HG03432 (cell line): Measurements from ENCODE around the gene OBSL1.

ENCODE experiments used
- ATAC-seq: cut with Tn5 transposase; IDR thresholded peaks from one replicate; pipeline ENCODE4 v1.9.1; 2021; ENCODE audit warnings: mild to moderate bottlenecking, moderate library complexity; ENCODE audit not compliant: unreplicated experiment

The OBSL1 gene

GRCh38 chr2:219516888-219517287, 54.5 kb downstream of the OBSL1 start:
- ATAC-seq, result no peak

DNA sequence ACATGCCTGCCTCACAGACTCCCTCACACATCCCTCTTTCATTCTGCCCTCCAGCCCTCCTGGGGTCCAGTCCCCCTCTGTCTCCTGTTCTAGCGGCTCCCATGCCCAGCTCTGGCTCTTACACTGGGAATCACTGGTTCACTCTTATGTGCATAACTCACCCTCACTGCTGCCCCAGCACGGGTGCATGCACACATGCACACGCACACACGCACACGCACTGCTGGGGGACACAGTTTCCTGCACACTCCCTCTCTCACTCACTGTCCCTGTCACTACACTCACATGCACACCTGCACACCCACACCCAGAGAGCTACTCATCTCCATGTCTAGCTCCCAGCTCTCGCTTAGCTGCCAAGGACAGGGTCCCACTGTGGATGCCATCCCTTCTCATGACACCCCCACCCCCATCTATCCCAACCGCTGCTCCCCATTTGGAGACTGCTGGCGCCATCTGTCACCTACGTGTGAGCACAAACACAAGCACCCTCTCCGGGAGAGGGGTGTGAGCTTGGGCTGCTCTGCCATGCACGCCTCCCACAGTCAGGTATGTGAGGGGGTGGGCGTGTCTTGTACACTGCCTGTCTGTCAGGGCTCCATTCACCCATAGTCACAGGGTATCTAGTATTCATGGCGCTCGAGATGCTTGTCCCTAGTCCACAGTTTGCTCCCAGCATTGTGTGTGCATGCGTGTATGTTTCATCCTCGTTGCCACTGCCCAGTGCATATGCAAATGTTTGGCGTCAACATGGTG, 55.3 kb downstream of the OBSL1 start:
- ATAC-seq, result no peak

DNA sequence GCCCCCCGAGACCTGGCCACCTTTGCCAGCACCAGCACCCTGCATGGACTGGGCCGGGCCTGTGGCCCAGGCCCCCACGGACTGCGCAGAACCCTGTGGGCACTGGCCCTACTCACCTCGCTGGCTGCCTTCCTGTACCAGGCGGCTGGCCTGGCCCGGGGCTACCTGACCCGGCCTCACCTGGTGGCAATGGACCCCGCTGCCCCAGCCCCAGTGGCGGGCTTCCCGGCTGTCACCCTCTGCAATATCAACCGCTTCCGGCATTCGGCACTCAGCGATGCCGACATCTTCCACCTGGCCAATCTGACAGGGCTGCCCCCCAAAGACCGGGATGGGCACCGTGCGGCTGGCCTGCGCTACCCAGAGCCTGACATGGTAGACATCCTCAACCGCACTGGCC, 56.5 kb downstream of the OBSL1 start:
- ATAC-seq, result no peak

DNA sequence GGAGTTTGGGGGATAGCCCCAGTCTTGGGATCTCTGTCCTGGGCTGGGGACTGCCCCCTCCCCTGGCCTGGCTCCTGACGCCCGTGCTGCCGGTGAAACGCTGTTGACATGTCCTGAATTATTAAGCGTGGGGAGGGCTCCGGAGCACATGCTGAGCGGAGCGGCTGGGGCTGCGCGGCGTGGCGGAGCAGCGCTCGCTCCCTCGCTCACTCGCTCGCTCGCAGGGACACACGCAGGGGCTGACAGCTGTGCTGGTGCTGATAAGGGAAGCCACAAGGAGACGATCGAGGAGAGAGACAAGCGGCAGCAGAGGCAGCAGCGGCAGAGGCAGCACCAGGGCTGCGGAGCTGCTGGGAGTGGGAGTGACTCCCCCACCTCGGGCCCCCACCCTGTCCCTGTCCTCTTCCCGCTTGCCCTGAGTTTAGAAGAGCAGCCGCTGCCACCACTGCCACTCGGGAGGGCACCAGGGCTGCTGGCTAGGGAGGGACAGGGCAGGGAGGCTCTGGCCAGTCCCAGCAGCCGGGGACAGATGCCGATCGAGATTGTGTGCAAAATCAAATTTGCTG, 57.1 kb downstream of the OBSL1 start, which contains the start of gene ASIC4:
ASIC4 (plus strand) TSS at position 287 of the 566 bp plus-strand sequence; CDS start at position 530, 243 bp downstream.
- ATAC-seq, result no peak

- no peak for ATAC-seq
Observed at GRCh38 chr2:219513787-219514186, 57.6 kb downstream of the OBSL1 start.

GRCh38 chr2:219512524-219513216, 58.7 kb downstream of the OBSL1 start:
- ATAC-seq, result no peak

DNA sequence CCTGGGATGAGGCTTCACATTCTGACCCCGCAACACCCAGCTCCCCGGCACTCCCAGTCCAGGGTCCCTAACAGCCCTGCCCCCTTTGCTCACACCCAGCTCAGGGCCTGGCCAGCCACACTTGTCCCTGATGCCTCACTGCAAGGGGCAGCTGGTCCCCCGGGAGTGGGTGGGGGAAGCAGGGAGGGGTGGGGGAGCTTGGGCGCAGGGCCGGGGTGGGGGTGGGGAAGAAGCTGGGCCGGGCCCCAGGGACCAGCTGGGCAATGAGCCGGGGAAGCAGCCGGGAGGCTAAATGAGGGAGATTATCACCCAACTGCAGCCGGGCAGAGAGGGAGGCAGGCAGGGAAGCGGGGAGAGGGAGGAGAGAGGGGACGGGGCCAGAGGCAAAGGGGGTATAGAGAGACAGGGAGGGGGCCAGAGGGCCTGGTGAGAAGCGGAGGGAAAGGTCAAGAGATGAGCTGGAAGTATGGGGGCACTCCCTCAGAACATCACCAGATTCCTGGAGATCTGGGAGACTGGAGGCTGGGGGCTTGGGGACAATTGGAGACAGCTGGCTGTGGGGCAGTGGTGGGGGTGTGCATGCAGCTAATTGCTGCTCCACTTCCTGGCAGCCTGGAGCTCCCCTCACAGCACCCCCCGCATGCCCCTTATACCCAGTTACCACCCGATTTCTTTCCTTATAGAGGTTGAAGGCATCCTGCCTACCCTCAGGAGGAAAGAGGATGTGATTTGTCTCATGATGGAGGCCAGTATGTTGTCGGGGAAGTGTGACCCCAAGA, 59.6 kb downstream of the OBSL1 start:
- no peak for ATAC-seq

DNA sequence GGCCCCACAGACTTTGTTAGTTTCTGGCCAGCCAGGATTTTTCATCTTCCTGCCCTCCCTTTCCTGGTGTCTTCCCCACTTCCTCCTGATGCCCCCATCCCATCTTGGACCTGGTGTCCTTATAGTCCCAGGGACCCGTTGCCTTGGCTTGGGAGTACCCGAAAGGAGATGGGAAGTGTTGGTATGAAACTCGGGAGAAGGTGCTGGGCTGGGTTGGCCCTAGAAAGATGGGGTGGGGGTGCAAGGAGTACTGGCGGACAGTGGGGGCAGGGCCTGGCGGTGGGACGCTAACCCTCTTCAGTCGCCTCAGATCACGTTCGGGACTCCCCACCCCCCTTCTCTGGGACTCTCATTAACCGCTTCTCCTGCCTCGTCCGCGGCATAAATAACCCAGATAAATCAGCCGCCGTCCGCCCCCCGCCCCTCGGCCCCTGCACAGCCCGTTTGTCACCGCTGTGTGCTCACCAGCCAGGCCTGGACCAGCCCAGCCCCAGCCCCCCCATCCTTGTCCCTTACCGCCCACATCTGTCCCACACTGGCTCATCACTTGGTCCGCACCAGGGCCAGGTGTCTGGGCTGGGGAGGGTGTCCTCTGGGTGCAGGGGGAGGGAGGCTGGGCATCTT, 60.7 kb downstream of the OBSL1 start:
- ATAC-seq, result no peak

DNA sequence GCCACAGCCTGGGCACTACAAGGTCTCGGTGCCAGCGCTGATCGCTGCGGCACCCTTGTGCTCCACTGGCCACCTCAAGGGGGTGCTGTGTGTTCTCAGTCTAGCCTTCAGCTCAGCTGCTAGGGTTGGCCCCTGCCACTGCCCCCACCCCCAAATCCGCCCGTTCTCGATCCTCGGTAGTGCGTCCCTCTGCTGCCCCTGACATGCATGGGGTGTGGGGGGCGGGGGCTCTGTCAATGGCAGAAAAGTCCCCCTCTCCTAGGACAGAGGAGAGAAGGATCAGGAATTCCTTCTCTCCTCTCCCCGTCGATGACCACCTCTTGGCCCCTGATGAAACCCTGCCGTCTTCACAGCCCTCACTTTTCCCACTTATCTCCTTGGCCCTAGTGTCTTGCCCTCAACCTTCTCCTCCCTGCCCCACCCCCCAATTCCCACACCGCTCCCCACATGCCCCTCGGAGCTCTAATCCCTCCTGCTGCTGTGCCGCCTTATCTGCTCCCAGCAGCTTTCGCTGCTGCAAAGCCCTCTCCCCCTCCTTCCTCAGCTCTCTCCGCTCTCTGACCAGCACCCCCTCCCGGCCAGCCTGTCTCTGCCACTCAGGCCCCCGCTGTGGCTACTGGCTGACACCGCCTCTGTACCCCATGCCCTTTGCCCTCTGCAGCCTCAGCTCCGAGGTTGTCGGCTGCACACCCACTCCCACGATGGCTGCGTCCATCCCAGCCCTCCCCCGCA, 61.4 kb downstream of the OBSL1 start:
- peak; percentile 77 for ATAC-seq

GRCh38 chr2:219508971-219509779, 62.2 kb downstream of the OBSL1 start:
- peak; percentile 24 for ATAC-seq

GRCh38 chr2:219508444-219508734, 63.0 kb downstream of the OBSL1 start:
- ATAC-seq, result no peak

DNA sequence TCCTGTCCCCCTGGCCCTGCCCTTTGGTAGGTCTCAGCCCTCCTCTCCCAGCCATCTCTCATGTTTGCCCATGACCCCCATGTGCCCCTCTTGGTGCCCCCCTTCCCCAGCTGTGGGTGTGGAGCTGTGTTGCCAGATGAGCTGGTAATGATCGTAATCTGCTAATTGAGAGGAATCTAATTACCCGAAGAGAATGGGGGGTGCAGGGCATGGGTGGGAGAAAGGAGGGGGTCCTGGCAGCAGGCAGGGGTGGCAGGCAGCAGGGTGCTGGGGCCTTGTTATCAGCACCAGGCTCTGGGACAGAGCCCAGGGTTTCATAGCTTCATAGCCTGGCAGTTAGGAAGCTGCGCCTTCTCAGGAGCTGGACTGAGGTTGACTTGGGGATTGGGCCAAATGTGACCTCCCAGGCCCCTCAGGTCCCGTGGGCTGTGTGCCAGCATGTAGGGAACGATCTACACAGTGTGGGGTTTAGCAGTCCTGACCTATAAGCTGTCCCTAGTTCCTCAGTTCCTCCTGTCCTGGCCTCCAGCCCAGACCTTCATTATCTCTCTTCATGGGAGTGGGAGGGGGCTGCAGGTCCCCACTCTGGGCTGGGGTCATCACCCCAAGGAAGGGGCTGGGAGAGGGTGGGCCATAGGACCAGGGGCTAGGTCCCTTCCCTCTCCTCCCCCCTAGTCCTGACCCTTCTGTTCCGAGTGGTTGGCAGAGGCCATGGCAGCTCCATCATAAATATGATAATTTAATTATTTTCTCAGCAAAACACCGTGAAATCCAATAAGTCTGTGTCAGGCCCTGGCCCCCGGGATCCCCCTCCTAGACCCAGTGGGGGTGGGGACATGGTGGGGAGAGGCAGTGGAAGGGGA, 63.5 kb downstream of the OBSL1 start:
- ATAC-seq, result no peak

- no peak for ATAC-seq
Observed at GRCh38 chr2:219506802-219507526, 64.4 kb downstream of the OBSL1 start.

DNA sequence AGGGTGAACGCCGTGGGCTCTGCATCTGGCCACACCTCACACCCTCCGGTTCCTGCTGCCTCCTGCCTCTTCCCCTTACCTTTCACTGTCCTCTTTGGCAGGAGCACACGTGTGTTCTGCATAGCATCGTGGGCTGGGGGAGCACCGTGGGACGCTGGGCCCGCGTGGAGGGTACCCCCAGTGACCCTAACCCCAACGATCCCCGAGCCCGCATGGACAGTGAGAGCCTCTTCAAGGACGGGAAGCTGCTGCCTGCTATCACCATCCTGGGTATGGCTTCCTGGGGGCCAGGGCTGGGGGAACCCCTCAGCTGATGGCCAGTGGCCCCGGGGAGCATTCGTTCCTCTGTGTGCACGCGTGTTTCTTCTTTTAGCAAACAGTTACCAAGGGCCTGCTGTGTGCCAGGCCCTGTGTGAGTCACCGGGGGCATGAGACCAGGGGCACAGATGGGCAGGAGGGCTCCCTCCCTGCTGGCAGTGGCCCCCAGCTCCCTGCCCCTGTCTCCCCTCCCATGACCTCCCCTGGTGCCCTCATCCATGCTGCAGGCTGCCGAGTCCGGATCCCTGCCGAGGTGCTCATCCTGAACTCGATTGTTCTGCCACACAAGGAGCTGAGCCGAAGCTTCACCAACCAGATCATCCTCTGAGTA, 65.1 kb downstream of the OBSL1 start:
- no peak for ATAC-seq

DNA sequence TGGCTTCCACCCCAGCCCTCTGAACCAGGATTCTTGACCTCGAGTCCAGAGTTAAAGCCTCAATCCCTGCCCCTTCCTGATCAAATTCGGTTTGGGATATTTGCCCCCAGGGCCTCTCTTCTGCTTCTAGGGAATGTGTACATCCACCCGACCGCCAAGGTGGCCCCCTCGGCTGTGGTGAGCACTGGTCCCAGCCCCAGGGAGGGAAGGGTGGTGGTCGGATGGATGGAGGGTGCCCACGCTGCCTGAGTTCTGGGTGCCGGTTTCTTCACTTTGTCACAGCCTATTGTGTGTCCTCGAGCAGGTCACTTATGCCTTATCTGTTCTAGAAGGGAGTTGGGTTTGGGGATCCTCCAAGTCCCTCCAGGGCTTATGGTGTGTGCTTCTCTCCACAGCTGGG, 65.8 kb downstream of the OBSL1 start:
- ATAC-seq, result no peak

GRCh38 chr2:219502618-219503017, 68.7 kb downstream of the OBSL1 start:
- no peak for ATAC-seq

- no peak for ATAC-seq
Observed at GRCh38 chr2:219501849-219502248, 69.5 kb downstream of the OBSL1 start.
